ENCODE data around the gene SYTL3.
A peak's percentile ranks its signal among the peaks of the same experiment; 100 is the strongest.

Gene SYTL3

DNA sequence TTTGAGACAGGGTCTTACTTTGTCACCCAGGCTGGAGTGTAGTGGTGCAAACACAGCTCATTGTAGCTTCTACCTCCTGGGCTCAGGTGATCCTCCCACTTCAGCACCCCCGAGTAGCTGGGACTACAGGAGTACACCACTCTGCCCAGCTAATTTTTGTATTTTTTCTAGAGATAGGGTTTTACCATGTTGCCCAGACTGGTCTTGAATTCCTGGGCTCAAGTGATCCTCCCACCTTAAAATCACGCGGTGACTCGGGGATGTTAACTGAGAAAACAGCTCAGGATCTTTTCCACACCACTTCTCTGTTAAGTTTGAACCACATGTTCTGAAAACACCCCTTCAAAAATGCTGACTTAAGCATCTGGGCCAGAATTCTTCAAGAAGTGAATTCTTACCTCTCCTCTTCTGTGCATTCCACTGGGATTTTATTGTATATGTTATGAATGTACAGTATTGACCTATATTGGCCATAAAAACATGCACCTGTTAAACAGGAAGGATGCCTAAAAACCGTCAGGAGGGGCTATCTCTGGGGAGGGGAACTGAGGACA, 72.4 kb downstream of the SYTL3 start:
- no peak for DNase-seq (ENCODE audit: low read depth)

DNA sequence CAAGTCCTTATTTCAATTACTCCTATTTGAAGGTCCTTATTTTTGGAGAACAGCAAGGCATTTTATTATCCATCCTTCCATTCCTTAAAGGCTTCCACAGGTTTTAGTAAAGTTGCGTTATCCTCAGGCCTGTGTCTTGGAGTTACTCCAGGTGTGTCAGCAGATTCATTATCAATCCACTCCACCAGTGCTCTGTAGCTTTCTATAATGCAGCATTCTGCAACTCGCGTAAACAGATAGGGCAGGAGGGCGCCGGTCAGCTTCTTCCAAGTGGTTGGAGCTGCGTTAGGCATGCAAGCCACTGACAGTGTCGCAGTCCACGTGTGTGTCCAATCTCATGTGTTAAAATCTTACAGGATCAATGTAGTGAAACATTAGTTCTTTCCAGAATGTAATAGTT, 75.8 kb downstream of the SYTL3 start:
- DNase-seq (ENCODE audit: low read depth), result no peak

DNA sequence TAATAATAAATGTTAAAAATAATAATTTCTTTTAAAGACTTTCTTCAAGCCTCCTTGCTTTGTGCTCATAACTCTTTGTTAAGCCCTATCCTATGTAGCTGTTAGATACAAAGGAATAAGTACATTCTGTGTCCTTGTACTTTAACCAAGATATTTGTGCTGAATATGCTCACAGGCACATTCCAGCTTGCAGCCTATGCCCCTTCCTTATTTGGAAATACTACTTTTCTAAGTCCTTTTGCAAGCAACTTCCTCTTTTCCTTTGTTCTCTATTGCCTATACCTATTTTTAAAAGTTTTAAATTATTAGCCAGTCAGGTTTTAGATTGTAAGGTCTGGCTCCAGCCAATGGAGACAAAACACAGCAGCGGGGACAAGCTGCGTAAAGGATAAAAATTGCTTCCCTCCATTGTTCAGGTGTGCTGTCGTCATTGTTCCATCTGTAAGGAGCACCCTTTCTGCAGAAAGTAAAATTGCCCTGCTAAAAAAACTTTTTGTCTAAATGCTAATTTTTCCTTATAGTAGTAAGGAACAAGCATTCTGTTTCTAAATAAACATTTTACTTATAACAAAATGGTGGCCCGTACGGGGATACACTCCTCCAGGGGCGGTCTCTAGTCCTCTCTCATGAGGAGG, 80.2 kb downstream of the SYTL3 start:
- DNase-seq (ENCODE audit: low read depth), result no peak

DNA sequence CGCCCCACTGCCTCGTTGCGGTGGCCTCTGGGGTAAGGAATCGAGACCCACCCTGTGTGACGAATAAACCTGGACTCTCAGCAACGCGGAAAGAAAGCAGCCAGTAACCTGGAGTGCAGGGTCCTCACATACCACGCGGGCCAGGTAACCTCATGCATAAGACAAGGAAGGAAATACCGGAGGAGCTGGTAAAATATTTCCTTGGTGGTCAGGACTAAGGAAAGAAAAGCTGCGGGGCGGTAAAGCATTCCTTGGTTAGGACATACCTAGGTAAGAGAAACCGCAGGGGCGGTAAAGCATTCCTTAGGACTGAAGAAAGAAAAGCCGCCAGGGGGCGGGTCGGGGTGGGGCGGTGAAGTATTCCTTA, 80.7 kb downstream of the SYTL3 start:
- DNase-seq (ENCODE audit: low read depth), result no peak

DNA sequence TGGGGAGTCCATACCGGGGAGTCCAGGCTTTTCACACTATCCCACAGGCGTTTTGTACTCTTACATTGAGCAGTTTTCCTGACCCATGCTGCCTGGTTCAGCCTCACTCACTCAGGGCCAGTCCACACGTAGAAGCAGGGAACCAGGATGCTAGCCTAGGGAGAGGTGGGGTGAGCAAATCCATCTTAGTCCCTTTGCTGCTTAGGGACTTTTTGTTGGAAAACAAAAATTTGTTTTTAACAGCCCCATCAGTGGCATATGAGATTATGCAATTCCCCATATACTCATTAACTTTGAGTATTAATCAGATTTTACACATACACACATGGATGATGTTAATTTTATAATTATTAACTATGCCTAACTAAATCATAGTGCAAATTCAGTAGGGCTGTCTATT, 85.2 kb downstream of the SYTL3 start:
- DNase-seq (ENCODE audit: low read depth), result no peak

DNA sequence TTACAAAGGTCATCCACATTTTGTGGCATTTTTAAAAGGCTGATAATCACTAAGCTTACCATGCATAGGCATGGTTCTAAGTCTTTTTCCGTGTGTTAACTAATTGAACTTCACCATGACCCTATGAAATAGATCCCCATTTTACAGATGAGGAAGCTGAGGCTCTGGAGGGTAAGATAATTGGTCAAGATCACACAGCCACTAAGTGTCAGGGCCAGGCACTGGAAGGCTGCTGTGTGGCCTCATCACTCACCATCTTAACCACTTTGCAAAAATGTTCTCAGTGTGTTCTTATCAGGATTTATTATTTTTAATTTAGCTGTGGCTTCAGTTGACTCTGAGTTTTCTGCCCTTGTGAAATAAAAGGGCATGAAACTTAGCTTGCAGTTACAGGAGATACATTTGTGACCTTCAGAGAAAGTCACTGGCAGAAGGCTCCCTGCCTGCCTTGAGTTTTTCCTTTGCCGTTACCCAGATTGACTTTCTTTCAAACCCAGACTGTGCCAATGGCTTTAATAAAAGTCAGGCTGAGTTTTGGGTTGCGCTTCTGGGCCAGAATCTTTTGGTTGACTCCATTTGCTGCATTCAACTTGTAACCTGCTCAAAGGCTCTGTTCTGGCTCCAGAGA, 87.3 kb downstream of the SYTL3 start:
- DNase-seq (ENCODE audit: low read depth), result no peak

DNA sequence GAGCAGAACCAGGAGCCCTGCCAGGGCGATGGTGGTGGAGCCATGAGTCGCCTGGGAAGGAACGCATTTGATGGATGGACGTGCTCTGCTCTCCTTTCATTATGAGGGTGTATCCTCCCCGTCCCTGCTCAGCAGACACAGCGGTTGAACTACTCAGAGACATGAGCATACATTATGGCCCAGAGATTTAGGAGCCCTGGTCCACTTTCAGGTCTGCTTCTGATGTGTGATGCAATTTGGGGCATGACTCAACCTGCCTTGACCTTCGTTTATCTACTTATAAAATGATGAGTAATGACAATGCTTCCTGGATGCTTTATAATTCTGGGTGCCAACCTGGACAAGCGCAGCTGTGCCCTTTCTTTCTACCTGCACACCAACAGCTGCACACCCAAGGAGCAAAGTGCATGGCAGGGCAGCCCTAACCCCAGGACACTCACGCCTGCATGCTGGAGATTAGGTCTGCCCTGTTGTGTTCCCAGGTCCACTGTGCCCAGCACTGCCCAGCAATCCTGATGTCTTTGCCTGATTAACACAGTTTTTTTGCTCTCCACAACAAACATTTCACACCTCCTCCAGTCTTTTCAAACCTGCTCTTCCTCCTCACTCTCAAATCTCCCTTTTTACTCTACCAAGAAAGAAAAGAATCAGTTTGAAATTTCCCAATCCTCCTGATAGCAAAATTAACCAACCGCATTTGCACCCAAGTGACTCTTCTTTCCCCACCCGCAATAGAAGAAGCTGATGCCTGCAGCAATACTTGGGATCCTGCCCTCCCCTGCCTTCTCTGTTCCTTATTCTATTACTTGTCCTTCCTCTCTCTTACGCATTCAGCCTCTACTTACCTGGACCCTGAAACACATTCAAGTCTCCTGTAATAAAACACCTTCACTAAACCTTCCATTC, 88.1 kb downstream of the SYTL3 start:
- DNase-seq (ENCODE audit: low read depth), result peak; percentile 23

DNA sequence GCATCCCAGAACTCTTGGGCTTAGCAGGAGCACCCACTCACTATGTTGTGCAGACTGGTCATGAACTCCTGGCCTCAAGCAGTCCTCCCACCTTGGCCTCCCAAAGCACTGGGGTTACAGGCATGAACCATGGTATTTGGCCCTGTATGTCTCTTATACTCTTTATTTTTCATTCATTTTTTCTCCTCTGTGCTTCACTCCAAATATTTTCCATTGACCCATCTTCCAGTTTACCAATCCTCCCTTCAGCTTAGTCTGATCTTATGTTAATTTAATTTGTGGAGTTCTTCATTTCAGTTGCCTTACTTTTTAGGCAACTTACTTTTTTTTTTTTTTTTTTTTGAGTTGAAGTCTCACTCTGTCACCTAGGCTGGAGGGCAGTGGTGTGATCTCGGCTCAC, 89.8 kb downstream of the SYTL3 start:
- no peak for DNase-seq (ENCODE audit: low read depth)

DNA sequence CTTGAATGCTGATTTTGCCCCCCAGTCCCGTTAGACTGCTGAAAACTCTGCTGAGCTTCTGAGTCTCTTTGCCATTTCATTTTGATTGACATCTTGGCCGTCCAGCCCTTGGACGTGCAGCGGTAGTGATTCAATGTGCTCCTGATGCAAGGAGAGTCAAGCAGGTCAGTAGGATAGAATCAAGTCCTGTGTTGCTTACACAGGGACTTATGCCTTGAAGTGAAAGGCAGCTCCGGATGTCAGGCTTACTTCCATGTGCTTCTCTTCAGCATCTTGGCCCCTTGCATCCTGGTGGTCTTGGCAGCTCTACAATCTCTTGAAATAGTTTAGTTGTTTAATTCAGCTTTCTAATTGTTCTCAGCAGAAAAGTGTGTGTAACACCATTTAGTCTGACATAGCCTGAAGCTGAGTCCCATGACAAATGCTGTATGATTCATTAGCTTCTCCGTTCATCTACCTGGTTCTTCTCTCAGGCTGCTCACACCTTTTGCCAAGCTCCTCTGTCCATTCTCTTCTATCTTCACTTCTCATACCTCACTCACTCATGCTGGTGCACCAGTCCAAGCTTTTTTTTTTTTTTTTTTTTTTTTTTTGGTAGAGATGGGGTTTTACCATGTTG, 93.3 kb downstream of the SYTL3 start:
- DNase-seq (ENCODE audit: low read depth), result no peak

DNA sequence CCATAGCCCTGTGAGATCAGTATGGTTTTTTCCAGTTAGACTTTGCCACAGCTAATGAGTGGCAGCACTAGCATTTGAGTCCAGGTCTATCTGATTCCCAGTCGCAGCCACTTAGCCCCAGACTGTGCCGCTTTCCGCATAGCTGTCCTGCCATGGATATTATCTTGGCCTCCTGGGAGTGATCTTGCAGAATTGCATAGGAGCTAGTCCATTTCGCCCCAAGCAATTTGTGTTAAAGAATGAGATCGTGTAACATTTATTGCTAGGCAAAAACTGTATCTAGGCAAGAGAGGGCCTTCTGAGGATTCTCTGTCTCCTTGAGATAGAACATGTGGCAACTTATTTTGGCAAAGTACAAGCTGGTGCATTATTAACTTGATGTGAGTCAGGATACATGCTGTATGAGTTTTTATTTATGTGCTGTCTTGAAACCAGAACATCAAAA, 95.2 kb downstream of the SYTL3 start:
- DNase-seq (ENCODE audit: low read depth), result no peak

DNA sequence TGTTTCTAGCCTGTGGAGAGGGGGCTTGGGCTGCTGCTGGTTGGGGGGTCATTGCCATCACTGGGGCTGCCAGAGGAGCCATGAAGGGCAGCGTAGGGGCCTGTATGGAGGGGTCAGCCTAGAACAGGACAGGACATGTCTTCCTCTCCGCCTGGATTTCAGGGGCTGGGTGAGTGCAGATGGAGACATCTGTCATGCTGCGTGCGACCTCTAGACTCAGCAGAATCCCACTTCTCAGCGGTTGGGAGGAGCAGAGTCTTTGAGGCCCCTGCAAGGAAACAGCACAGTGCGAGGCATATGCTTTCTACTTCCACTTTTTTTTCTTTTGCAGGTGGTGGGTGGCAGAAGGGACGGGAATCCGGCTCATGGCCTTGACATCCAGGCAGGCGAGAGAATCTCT, 101.4 kb downstream of the SYTL3 start:
- DNase-seq (ENCODE audit: low read depth), result no peak

DNA sequence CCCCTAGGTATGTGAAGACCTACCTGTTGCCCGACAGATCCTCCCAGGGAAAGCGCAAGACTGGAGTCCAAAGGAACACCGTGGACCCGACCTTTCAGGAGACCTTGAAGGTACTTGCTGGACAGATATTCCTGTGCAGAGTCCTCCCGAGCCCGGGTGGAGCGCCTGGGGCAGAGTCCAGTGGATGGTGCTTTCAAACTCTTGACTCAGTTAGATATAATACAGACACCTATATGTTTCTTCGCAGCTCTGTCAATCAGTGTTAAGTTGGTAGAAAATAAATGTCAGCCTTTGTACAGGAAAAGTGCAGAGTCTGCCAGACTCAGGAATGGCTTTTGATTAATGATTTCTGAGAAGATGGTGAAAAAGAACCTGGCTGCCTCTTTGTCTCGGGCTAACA, 102.1 kb downstream of the SYTL3 start:
- no peak for DNase-seq (ENCODE audit: low read depth)

DNA sequence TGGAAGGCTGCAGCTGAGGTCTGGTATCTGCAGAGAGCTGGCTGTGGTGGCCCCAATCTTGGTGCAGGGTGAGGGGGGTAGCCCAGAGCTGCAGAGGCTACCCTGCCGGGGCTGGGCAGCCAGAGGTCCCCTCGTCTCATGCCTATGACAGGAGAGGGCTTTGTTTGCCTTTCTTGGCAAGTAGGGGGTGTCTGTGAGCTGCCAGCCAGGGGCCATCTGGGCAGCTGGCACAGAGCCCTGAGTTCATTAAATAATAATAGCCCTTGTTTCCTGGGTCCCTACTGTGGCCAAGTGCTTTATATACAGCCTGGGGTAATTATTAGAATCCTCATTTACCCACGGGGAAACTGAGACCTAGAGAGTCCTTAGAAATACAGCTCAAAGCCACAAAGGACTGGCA, 102.8 kb downstream of the SYTL3 start:
- DNase-seq (ENCODE audit: low read depth), result no peak

DNA sequence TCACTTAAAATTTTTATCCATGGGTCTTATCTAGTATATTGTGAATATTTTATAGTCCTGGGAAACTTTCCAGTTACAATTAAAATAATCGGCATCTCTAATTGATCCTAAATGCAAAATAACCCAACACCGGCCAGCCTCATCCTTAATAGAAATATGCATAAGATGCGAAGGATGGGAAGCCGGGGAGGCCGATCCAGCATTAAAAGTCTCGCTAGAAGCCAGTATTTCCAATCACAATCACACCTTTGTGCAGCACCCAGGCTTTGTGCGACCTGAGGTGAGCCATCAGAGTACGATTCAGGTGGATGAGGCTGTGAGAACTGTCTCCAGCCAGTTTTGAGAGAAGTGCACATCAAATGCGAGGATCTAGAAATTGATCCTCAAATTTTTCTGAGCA, 104.0 kb downstream of the SYTL3 start:
- DNase-seq (ENCODE audit: low read depth), result no peak

DNA sequence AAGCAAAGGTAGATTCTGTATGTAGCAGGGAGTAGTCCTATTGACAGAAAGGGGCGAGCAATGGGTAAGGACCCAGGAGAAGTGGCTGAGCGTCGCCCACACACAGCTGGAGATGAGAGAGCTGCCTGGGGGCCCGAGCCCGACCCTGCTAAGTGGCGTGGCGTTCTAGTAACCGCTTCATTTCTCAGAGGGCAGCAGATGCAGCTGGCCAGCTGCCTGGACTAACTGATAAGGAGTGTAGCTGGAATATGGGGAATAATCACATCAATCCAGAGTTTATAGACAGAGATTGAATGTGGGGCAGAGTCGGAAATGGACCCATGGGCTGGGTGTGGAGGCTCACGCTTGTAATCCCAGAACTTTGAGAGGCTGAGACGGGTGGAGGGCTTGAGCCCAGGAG, 104.9 kb downstream of the SYTL3 start:
- DNase-seq (ENCODE audit: low read depth), result no peak

DNA sequence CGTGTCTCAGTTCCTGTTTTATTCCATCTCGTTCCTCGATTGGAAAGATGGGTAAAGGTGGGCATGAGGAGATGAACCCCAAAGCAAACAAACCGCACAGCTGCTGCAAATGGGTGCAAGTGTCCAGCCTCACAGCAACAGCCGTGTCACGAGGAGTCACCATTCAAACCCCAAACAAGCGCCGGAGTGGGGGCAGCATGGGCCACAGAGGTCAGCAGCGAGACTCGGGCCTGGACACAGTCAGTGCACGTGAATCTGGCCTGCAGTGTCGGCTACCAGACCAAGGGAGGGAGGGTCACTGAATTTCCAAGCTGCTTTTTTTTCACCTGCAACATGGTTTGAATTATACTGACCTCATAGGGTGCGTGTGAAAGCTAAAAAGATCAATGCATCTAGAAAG, 105.8 kb downstream of the SYTL3 start:
- no peak for DNase-seq (ENCODE audit: low read depth)

DNA sequence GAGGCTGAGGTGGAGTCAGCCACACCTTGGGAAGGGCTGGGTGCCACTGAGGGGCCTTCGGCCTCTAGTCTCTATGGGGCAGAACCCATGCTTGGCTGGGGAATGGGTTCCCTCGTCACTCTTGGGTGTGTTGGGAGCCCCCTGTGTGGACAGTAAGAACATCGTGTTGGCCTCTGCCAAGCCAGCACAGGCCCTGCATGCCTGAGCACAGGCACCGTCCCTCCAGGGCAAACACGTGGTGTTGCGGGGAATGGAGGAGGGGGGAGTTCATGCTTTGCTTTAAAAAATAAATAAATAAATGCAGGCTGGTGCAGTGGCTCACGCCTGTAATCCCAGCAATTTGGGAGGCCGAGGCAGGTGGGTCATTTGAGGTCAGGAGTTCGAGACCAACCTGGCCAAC, 106.3 kb downstream of the SYTL3 start:
- no peak for DNase-seq (ENCODE audit: low read depth)

DNA sequence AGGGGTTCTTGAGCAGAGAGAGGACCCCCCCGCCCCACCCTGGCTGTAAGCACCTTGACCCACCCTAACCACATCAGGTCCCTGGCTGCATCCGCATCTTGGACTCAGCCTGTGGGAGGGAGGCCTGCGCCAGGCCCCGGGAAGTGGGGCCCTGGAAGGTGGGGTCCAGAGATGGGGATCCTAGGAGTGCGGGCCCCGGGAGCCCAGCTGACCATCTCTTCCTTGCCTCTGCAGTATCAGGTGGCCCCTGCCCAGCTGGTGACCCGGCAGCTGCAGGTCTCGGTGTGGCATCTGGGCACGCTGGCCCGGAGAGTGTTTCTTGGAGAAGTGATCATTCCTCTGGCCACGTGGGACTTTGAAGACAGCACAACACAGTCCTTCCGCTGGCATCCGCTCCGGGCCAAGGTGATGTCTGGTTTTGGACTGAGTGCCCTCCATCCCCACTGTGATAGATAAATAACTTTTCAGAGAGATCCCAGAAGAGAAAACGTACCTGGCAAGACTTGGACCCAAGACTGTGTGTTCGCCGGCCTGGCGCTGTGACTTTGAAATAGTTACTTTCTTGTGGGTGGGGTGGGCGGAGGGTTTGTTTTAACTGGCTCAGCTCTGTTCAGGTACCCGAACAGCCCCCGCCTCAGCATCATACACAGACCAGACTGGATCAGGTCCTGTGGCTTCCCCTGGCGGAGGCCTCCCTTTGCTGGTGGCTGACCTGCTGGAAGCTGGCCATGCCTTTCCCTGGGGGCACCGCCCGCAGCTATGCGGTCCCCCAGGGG, 107.3 kb downstream of the SYTL3 start:
- DNase-seq (ENCODE audit: low read depth), result no peak

DNA sequence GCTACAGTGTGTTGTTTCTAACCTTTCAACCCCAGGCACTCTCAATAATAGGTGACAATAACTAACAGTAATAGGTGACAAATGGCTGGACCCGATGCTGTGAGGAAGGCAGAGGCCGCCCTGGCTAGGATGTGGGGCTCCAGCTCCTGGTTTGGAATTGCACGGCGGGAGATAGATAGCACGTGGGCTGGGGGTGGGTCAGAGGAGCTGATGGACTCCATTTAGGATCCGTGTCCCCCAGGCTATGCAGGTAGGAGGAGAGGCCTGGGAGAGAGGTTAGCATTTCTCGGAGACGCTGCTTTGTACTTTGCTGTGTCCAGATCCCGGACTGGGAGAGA, 107.9 kb downstream of the SYTL3 start:
- no peak for DNase-seq (ENCODE audit: low read depth)

DNA sequence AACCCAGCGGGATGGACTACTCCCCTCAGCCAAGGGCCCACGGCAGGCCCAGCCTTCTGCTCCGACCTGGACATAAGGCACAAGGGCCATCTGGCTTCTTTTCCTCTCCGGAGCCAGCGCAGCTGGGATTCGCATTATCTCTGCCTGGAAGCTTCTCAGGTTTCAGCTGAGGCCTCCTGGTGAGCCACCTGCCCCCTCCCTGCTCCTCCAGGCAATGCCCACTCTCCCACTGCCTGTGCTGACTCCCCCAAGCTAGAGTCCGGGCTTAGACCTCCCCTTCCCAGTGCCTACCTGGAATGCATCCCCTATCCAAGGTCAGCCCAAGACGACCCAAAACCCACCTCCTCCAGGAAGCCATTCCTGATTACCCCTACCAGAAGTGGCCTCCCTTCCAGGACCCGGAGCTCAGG, 108.6 kb downstream of the SYTL3 start:
- DNase-seq (ENCODE audit: low read depth), result no peak

DNA sequence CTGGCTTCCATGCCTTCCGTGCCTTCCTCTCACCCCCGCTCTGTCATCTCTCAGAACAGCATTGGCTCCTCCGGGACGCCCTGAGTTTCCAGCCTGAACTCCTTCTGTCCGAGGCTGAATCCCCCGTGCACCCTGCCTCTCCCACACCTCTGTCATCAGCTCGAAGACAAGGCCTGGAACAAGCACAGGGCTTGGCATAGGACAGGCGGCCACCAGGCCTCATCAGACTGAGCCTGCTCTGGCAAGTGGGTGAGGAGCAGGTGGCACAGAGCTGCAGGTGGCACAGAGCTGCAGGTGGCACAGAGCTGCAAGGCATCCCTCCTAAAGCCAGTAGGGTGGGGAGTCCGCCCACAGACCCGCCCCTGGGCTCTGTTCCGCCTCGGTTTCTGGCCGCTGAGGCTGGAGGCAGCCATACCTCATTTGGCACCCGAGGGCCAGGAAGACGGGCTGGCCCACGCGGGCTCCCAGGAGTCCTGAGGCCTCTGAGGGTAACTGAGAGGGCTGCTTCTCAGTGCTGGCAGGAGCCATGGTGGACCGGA, 109.2 kb downstream of the SYTL3 start:
- no peak for DNase-seq (ENCODE audit: low read depth)

Measured in GM04504 (cell line).